Suprapubic skin (tissue), 4 donors: ENCODE results near the gene PCDH15. TPM values are rescaled to one million over a fixed set of nuclear protein-coding genes. Genes with fewer than 3 reads are reported as not detected.

Experiments used
- DNase-seq, 2 donors: peaks; one replicate each; pipeline ENCODE4 v3.0.0-alpha.2; 2019; ENCODE audit warnings: low spot score in 2 of 2
- H3K27ac ChIP-seq: fragments of 200-600 bp; sonication (generic); one replicate; pipeline ENCODE4 v1.5.1; 2019
- H3K27me3 ChIP-seq: fragments of 200-600 bp; sonication (generic); one replicate; pipeline ENCODE4 v1.5.1; 2019
- H3K36me3 ChIP-seq: fragments of 200-600 bp; sonication (generic); one replicate; pipeline ENCODE4 v1.5.1; 2019
- H3K4me1 ChIP-seq: fragments of 200-600 bp; sonication (generic); one replicate; pipeline ENCODE4 v1.5.1; 2019
- H3K4me3 ChIP-seq: fragments of 200-600 bp; sonication (generic); one replicate; pipeline ENCODE4 v1.5.1; 2019; ENCODE audit warnings: mild to moderate bottlenecking
- H3K9me3 ChIP-seq: fragments of 200-600 bp; sonication (generic); one replicate; pipeline ENCODE4 v1.5.1; 2019
- EP300 ChIP-seq: sonication (generic); formaldehyde crosslinking; IDR thresholded peaks from one replicate; pipeline ENCODE4 v1.6.1; 2017; ENCODE audit warnings: antibody characterized with exemption
- POLR2A ChIP-seq, 2 donors: fragments of 450-650 bp; IDR thresholded peaks; one replicate each; pipeline ENCODE4 v1.6.1; 2017; ENCODE audit warnings: antibody characterized with exemption in 2 of 2, mild to moderate bottlenecking in 2 of 2, moderate library complexity in 2 of 2
- POLR2AphosphoS5 ChIP-seq, 3 donors: sonication (generic); formaldehyde crosslinking; IDR thresholded peaks; one replicate each; pipeline ENCODE4 v1.6.1; 2017; ENCODE audit warnings: antibody characterized with exemption in 3 of 3
- WGBS: methylation state at CpG from one replicate; pipeline ENCODE4 v1.1.5; 2018; 5-methylcytosine and 5-hydroxymethylcytosine counted together
- total RNA-seq, 4 donors: library from RNA; depleted of rRNA; stranded (reverse); fragments of >200 nt; gene quantifications; one replicate each; pipeline ENCODE4 v1.1.0, GENCODE V29; 2016
- TF ChIP-seq, protein P1 (sequence below), 2 donors: fragments of 200-600 bp in 1 of 2; fragments of 450-650 bp in 1 of 2; sonication (generic) in 1 of 2; IDR thresholded peaks; one replicate each; pipeline ENCODE4 v1.5.1; 2016 to 2019; ENCODE audit warnings: antibody characterized with exemption in 2 of 2, mild to moderate bottlenecking in 1 of 2, moderate library complexity in 1 of 2

PCDH15 gene
- total RNA-seq, 4 donors from 2014 or later = 0.11 TPM; not detected in 3

DNA sequence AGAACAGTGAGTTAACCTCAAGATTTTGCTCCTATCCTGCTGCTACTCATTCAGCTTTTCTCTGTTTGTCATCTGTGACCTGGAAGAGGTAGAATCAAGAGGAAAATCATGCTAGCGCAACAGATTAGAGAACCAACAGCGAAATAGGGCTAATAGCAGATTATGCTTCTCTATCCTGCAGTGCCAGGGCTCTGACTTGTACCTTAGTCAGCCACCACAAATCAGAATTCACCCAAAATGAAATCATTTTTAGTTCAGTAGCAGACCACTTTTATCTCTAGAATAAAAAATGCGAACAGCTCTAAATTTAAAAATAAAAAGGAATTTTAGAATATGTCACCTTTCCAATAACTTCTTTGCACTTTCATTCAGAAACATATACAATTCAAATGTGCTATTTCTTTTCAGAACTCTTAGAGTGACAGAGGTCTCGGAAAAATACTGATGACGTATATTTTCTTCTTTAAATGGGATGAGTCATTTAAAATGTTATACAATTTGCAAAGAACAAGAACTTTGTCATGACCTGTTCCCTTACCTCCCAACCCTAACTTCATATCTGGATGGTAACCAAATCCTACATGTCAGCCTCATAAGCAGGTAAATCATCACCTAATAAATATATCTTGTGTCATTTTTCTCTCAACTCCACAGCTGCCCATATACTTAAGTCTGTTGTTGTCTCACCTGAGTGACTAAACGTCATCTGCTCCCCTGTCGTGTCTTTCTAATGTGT is 896.4 kb downstream of the PCDH15 start:
- H3K4me3 ChIP-seq = no peak overlapping the region
- TF ChIP-seq POLR2AphosphoS5 (IDR thresholded peaks at IDR 0.05) (no peak), POLR2A (IDR thresholded peaks at IDR 0.05) (no peak), EP300 (no peak)
- TF ChIP-seq, protein P1, sequence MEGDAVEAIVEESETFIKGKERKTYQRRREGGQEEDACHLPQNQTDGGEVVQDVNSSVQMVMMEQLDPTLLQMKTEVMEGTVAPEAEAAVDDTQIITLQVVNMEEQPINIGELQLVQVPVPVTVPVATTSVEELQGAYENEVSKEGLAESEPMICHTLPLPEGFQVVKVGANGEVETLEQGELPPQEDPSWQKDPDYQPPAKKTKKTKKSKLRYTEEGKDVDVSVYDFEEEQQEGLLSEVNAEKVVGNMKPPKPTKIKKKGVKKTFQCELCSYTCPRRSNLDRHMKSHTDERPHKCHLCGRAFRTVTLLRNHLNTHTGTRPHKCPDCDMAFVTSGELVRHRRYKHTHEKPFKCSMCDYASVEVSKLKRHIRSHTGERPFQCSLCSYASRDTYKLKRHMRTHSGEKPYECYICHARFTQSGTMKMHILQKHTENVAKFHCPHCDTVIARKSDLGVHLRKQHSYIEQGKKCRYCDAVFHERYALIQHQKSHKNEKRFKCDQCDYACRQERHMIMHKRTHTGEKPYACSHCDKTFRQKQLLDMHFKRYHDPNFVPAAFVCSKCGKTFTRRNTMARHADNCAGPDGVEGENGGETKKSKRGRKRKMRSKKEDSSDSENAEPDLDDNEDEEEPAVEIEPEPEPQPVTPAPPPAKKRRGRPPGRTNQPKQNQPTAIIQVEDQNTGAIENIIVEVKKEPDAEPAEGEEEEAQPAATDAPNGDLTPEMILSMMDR (IDR thresholded peaks at IDR 0.05) = no peak
- H3K27me3 ChIP-seq = no peaks in the 10 kb centered on the region
- no peak for DNase-seq
- no peaks in the 10 kb centered on the region for H3K9me3 ChIP-seq
- H3K4me1 ChIP-seq = no peaks in the 10 kb centered on the region
- no peak overlapping the region for H3K27ac ChIP-seq
- 68% methylated on average over 7 of the region's 7 CpGs for WGBS
- no peaks in the 10 kb centered on the region for H3K36me3 ChIP-seq

DNA sequence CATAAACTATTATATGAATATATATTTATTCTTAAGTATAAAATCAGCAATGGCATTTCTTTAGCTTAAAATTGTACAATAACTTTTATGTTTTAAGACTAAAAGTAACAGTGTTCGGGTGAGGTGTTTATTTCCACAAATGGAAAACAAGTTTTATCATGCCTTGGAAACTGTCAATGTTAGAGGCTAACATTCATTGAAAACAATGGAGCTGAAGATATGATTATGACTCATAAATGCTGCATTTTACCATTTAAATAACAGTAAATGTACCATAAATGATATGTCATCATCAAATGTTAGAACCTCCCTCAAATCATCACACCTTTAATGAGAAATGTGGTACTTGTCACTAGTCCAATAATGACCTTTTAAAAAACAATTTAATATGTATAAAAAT is 897.3 kb downstream of the PCDH15 start:
- Histone ChIP-seq H3K4me1 (no peaks in the 10 kb centered on the region), H3K36me3 (no peaks in the 10 kb centered on the region), H3K27me3 (no peaks in the 10 kb centered on the region), H3K4me3 (no peak overlapping the region), H3K9me3 (no peaks in the 10 kb centered on the region), H3K27ac (no peak overlapping the region)
- 46% methylated on average over 1 of the region's 1 CpG for WGBS
- DNase-seq = no peak
- TF ChIP-seq POLR2A (IDR thresholded peaks at IDR 0.05) (no peak), POLR2AphosphoS5 (IDR thresholded peaks at IDR 0.05) (no peak), EP300 (no peak)
- TF ChIP-seq, protein P1 (IDR thresholded peaks at IDR 0.05) = no peak

DNA sequence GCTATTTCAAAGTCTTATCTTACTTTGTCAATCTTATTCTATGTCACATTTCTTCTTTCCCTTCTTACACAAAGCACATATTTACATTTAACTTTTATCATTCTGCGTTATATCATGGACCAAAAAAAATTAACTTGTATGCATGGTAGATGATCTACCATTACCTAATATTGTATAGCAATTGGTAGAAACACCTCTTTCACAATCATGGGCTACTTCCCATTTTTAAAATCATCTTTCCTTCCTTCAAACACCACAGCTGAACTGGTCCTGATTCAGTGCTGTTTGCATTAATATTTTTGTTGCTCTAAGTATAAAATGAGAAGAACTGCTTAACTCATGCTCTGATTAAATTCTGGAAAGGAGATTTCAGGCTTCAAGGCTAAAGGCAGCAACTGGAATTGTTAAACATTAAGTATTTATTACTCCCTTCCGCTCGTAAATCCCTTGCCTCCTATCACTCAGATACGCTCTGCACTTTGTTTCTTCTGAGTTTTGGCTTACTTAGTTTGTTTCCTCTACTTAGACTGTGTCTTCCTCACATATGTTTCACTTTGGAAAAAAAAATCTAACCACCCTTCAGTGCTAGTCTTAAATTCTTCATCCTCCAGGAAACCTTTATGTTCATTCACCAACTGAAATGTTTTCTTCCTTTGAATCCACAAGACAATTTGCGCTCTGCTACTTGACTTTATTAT is 901.4 kb downstream of the PCDH15 start:
- WGBS = 54% methylated on average over 5 of the region's 5 CpGs
- H3K4me1 ChIP-seq = no peaks in the 10 kb centered on the region
- H3K27me3 ChIP-seq = no peaks in the 10 kb centered on the region
- no peak for DNase-seq
- no peak overlapping the region for H3K4me3 ChIP-seq
- H3K27ac ChIP-seq = no peak overlapping the region
- no peaks in the 10 kb centered on the region for H3K9me3 ChIP-seq
- TF ChIP-seq POLR2A (IDR thresholded peaks at IDR 0.05) = no peak
- TF ChIP-seq POLR2AphosphoS5 (IDR thresholded peaks at IDR 0.05) = no peak
- TF ChIP-seq EP300 = no peak
- TF ChIP-seq, protein P1 (IDR thresholded peaks at IDR 0.05) = no peak
- no peaks in the 10 kb centered on the region for H3K36me3 ChIP-seq

DNA sequence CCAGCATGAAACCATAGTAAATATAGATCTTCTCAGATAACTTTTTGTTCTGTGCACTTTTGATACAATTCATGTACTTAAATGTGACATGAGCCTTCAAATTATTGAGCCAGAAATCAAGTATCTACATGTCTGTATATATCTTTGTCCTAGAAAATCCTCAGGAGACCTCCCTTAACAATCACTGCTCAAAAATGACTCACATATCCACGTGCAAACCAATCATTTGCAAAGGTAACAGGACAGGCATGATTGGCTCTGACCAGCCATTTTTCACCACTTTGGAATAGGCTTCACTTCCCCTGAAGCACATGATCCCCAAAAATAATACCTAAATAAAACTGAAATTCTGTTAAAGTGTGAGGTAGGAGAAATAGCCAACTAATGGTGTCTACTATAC is 902.5 kb downstream of the PCDH15 start:
- 14% methylated on average over 1 of the region's 1 CpG for WGBS
- Histone ChIP-seq H3K4me3 (no peak overlapping the region), H3K36me3 (no peaks in the 10 kb centered on the region), H3K4me1 (no peaks in the 10 kb centered on the region), H3K9me3 (no peaks in the 10 kb centered on the region), H3K27ac (no peak overlapping the region), H3K27me3 (no peaks in the 10 kb centered on the region)
- no peak for DNase-seq
- TF ChIP-seq EP300 (no peak), POLR2AphosphoS5 (IDR thresholded peaks at IDR 0.05) (no peak), POLR2A (IDR thresholded peaks at IDR 0.05) (no peak)
- TF ChIP-seq, protein P1 (IDR thresholded peaks at IDR 0.05) = no peak

DNA sequence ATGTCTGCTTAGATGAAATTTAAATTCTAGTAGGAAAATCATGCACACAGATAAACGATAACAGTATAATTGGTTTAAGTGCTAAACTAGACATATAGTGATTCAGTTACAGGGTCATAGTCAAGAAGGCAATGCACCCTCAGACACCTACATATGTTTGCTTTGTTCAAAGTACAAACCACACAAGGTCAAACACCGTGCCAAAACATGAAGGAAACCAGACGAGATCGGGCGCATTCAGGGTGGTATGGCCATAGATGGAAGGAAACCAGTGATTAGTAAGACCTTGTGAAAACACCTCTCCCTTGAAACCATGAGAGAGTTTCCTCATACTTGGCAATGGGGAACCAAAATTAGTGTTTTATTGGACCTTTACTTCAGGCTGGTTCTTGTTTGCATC is 906.9 kb downstream of the PCDH15 start:
- Histone ChIP-seq H3K9me3 (no peaks in the 10 kb centered on the region), H3K27me3 (no peaks in the 10 kb centered on the region), H3K27ac (no peak overlapping the region), H3K4me1 (no peaks in the 10 kb centered on the region), H3K36me3 (no peaks in the 10 kb centered on the region), H3K4me3 (no peak overlapping the region)
- no peak for DNase-seq
- TF ChIP-seq, protein P1 (IDR thresholded peaks at IDR 0.05) = no peak
- TF ChIP-seq POLR2A (IDR thresholded peaks at IDR 0.05) = no peak
- TF ChIP-seq EP300 = no peak
- TF ChIP-seq POLR2AphosphoS5 (IDR thresholded peaks at IDR 0.05) = no peak
- 61% methylated on average over 5 of the region's 5 CpGs for WGBS
